Measurements from ENCODE around the gene DDIT4L. TPM values are rescaled to one million over a fixed set of nuclear protein-coding genes. Genes with fewer than 3 reads are reported as not detected.

The DDIT4L gene
- total and polyA plus RNA-seq, 2 donors (not counting 3 experiments of a cell fraction or from before 2014, with no cell fraction given): 0.73 to 2.0 TPM

DNA sequence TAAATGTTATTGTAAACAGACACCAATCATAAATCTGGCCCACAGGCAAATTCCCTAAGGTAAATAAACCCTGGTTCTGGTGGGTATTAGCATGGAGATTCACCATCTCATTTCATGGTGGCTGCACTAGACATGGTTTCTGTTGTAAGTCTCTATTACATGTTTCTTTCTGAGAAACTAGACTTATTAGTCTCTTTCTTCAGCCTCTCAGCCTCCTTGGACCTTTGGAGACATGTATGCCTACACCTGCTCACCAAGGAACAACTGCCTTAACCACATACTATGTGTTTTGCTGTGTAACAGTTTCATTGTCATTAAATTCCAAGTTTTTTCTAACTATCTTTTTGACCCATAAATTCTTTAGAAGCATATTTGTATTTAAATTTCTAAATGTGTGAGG lies 13.1 kb downstream of the DDIT4L start:
- no peaks in the 10 kb centered on the region for H3K27me3 ChIP-seq (ENCODE audit: control insufficient read depth in 2 of 2, insufficient read depth in 2 of 2, low read length in 2 of 2)

DNA sequence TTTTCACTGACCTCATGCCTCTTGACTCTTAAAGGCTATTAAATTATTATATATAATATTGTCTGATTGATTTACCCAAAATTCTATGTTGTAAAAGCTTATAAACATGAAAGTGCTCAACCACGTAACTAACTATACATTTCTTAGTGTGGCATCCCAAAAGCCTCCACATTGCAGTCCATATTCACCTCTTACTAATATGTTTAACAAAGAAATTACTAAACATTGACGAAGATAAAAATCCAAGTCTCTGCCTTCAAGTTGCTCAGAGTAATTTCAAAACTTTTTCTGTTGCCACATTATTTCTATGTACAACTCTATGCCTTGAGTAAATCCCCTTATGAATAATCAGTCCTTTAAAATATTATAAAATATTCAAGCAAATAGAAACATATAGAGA lies 14.4 kb downstream of the DDIT4L start:
- Histone ChIP-seq H3K4me2 (ENCODE audit: insufficient read depth, low read length) (no peak overlapping the region), H3K4me3 (replicated peaks in 1 of 3; ENCODE audit: insufficient read depth in 1 of 3, low read depth in 1 of 3, low read length in 3 of 3) (no peak overlapping the region), H3K9me1 (replicated peaks; ENCODE audit: control insufficient read depth, extremely low read depth, insufficient read depth, low read length) (no peaks in the 10 kb centered on the region), H3K9me3 (replicated peaks; ENCODE audit: control insufficient read depth, insufficient read depth, low read length) (no peaks in the 10 kb centered on the region), H3K27ac (ENCODE audit: insufficient read depth, low read depth, low read length) (no peak overlapping the region), H3K79me2 (ENCODE audit: control insufficient read depth, insufficient read depth, low read length) (no peaks in the 10 kb centered on the region), H4K20me1 (replicated peaks; ENCODE audit: control insufficient read depth, extremely low read depth, insufficient read depth, low read length) (no peaks in the 10 kb centered on the region), H3K4me1 (ENCODE audit: control insufficient read depth, extremely low read depth, insufficient read depth, low read length) (no peaks in the 10 kb centered on the region), H3K9ac (replicated peaks; ENCODE audit: extremely low read depth, insufficient read depth, low read length) (no peak overlapping the region), H3K27me3 (ENCODE audit: control insufficient read depth in 2 of 2, insufficient read depth in 2 of 2, low read length in 2 of 2) (no peaks in the 10 kb centered on the region), H3K36me3 (ENCODE audit: control insufficient read depth in 2 of 2, extremely low read depth in 1 of 2, insufficient read depth in 2 of 2, low read length in 2 of 2) (no peaks in the 10 kb centered on the region), H2AFZ (ENCODE audit: low read depth, low read length) (no peak overlapping the region)
- dilution Hi-C loops (cut with MboI; ENCODE audit: extremely low pct_ligation_motif_present, low sequenced_read_pairs) (no loop called here), intact Hi-C loops (cut with micrococcal nuclease) (no loop called here)
- no peak for TF ChIP-seq FOS (IDR thresholded peaks at IDR 0.05; ENCODE audit: borderline replicate concordance, insufficient read depth, low read length)
- no peak for TF ChIP-seq POLR2A (IDR thresholded peaks at IDR 0.05; ENCODE audit: low read depth, low read length)
- TF ChIP-seq GATA2 (IDR thresholded peaks at IDR 0.05; ENCODE audit: insufficient read depth, insufficient read length, low read depth, low read length): no peak
- TF ChIP-seq, protein P1, sequence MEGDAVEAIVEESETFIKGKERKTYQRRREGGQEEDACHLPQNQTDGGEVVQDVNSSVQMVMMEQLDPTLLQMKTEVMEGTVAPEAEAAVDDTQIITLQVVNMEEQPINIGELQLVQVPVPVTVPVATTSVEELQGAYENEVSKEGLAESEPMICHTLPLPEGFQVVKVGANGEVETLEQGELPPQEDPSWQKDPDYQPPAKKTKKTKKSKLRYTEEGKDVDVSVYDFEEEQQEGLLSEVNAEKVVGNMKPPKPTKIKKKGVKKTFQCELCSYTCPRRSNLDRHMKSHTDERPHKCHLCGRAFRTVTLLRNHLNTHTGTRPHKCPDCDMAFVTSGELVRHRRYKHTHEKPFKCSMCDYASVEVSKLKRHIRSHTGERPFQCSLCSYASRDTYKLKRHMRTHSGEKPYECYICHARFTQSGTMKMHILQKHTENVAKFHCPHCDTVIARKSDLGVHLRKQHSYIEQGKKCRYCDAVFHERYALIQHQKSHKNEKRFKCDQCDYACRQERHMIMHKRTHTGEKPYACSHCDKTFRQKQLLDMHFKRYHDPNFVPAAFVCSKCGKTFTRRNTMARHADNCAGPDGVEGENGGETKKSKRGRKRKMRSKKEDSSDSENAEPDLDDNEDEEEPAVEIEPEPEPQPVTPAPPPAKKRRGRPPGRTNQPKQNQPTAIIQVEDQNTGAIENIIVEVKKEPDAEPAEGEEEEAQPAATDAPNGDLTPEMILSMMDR (IDR thresholded peaks at IDR 0.05; ENCODE audit: extremely low read depth in 1 of 2, insufficient read depth in 1 of 2, low read depth in 1 of 2, low read length in 2 of 2): no peak
- ChIA-PET CTCF (no interaction called here), POLR2A (no interaction called here)
- DNase-seq (ENCODE audit: low read depth, low spot score) (no peak), FAIRE-seq (no peak)
- no TSS peak for BruUV-seq (replicated peaks)

More for the DNA sequence above, 13.1 kb downstream of the DDIT4L start:
- Histone ChIP-seq H3K4me2 (ENCODE audit: insufficient read depth, low read length) (no peak overlapping the region), H3K4me3 (replicated peaks in 1 of 3; ENCODE audit: insufficient read depth in 1 of 3, low read depth in 1 of 3, low read length in 3 of 3) (no peak overlapping the region), H4K20me1 (replicated peaks; ENCODE audit: control insufficient read depth, extremely low read depth, insufficient read depth, low read length) (no peaks in the 10 kb centered on the region), H3K27ac (ENCODE audit: insufficient read depth, low read depth, low read length) (no peak overlapping the region), H3K9me3 (replicated peaks; ENCODE audit: control insufficient read depth, insufficient read depth, low read length) (no peaks in the 10 kb centered on the region), H3K79me2 (ENCODE audit: control insufficient read depth, insufficient read depth, low read length) (no peaks in the 10 kb centered on the region), H3K4me1 (ENCODE audit: control insufficient read depth, extremely low read depth, insufficient read depth, low read length) (no peaks in the 10 kb centered on the region), H2AFZ (ENCODE audit: low read depth, low read length) (no peak overlapping the region), H3K9me1 (replicated peaks; ENCODE audit: control insufficient read depth, extremely low read depth, insufficient read depth, low read length) (no peaks in the 10 kb centered on the region), H3K9ac (replicated peaks; ENCODE audit: extremely low read depth, insufficient read depth, low read length) (no peak overlapping the region), H3K36me3 (ENCODE audit: control insufficient read depth in 2 of 2, extremely low read depth in 1 of 2, insufficient read depth in 2 of 2, low read length in 2 of 2) (no peaks in the 10 kb centered on the region)
- dilution Hi-C loops (cut with MboI; ENCODE audit: extremely low pct_ligation_motif_present, low sequenced_read_pairs) (no loop called here), intact Hi-C loops (cut with micrococcal nuclease) (no loop called here)
- BruUV-seq (replicated peaks): no TSS peak
- CTCF ChIA-PET: no interaction called here
- DNase-seq (ENCODE audit: low read depth, low spot score): no peak
- no peak for FAIRE-seq
- POLR2A ChIA-PET: no interaction called here
- TF ChIP-seq GATA2 (IDR thresholded peaks at IDR 0.05; ENCODE audit: insufficient read depth, insufficient read length, low read depth, low read length) (no peak), MYC (IDR thresholded peaks at IDR 0.05; ENCODE audit: low read depth, low read length) (no peak)

All from endothelial cell of umbilical vein (primary cell).